Keratinocyte (primary cell): ENCODE measurements around the gene MKLN1. TPM values are rescaled to one million over a fixed set of nuclear protein-coding genes. Genes with fewer than 3 reads are reported as not detected.

Experiments
- DNase-seq: peaks from one replicate; pipeline ENCODE4 v3.0.0-alpha.2; 2011; ENCODE audit warnings: low read depth, missing footprints, low spot score
- FAIRE-seq: peaks from 2 replicates; lab custom pipeline; 2011; peaks lifted over from hg19 to GRCh38; lab: Jason Lieb, UNC
- H2AFZ ChIP-seq: 2 replicates; pipeline ENCODE4 v1.6.0; 2012; ENCODE audit warnings: low read length, control low read depth, inconsistent platforms; ENCODE audit not compliant: control insufficient read depth
- H3K27ac ChIP-seq: 2 replicates; pipeline ENCODE4 v1.5.1; 2011; ENCODE audit warnings: low read length; ENCODE audit not compliant: control insufficient read depth, insufficient read depth
- H3K27me3 ChIP-seq: 3 replicates; pipeline ENCODE4 v1.6.0; 2011; ENCODE audit warnings: low read length; ENCODE audit not compliant: control insufficient read depth, insufficient read depth; ENCODE audit errors: extremely low read depth
- H3K36me3 ChIP-seq, 2 experiments: 2 replicates in 1 of 2; 3 replicates in 1 of 2; pipeline ENCODE4 v1.5.1; 2011; ENCODE audit warnings: low read length in 2 of 2, mild to moderate bottlenecking in 1 of 2; ENCODE audit not compliant: control insufficient read depth in 2 of 2, insufficient read depth in 2 of 2; ENCODE audit errors: extremely low read depth in 1 of 2
- H3K4me1 ChIP-seq: 3 replicates; pipeline ENCODE4 v1.5.1; 2011; ENCODE audit warnings: low read length; ENCODE audit not compliant: control insufficient read depth, insufficient read depth; ENCODE audit errors: extremely low read depth
- H3K4me2 ChIP-seq: 3 replicates; pipeline ENCODE4 v1.6.0; 2011; ENCODE audit warnings: low read depth, low read length; ENCODE audit not compliant: control insufficient read depth, insufficient read depth; ENCODE audit errors: extremely low read depth
- H3K4me3 ChIP-seq, 3 experiments: fragments of 200-600 bp in 1 of 3; sonication (generic) in 1 of 3; 2 replicates in 2 of 3; 3 replicates in 1 of 3; pipeline ENCODE4 v1.5.1; 2011 to 2016; ENCODE audit warnings: low read length in 3 of 3, mild to moderate bottlenecking in 3 of 3, control low read depth in 2 of 3, inconsistent platforms in 1 of 3, low read depth in 1 of 3, mixed read lengths in 1 of 3, mixed run types in 1 of 3, moderate library complexity in 1 of 3; ENCODE audit not compliant: control insufficient read depth in 2 of 3, insufficient read depth in 2 of 3; ENCODE audit errors: extremely low read depth in 1 of 3
- H3K79me2 ChIP-seq: 2 replicates; pipeline ENCODE4 v1.6.0; 2012; ENCODE audit warnings: low read length; ENCODE audit not compliant: control insufficient read depth, insufficient read depth
- H3K9ac ChIP-seq: 3 replicates; pipeline ENCODE4 v1.6.0; 2011; ENCODE audit warnings: low read length; ENCODE audit not compliant: control insufficient read depth, insufficient read depth; ENCODE audit errors: extremely low read depth
- H3K9me1 ChIP-seq: 3 replicates; pipeline ENCODE4 v1.6.0; 2011; ENCODE audit warnings: low read length; ENCODE audit not compliant: control insufficient read depth, insufficient read depth; ENCODE audit errors: extremely low read depth
- H3K9me3 ChIP-seq: 2 replicates; pipeline ENCODE4 v1.5.1; 2012; ENCODE audit warnings: low read depth, low read length; ENCODE audit not compliant: control insufficient read depth
- H4K20me1 ChIP-seq: 3 replicates; pipeline ENCODE4 v1.6.0; 2011; ENCODE audit warnings: low read length; ENCODE audit not compliant: control insufficient read depth, insufficient read depth; ENCODE audit errors: extremely low read depth
- CTCF ChIP-seq, 3 experiments: IDR thresholded peaks in 1 of 3; conservative IDR thresholded peaks in 1 of 3; optimal IDR thresholded peaks in 1 of 3; 2 replicates in 2 of 3; 3 replicates in 1 of 3; pipeline versions ENCODE3 to v1.5.1; 2011; ENCODE audit warnings: low read length in 3 of 3, mild to moderate bottlenecking in 3 of 3, moderate library complexity in 2 of 3, control low read depth in 1 of 3, inconsistent platforms in 1 of 3; ENCODE audit not compliant: insufficient read depth in 2 of 3; ENCODE audit errors: extremely low read depth in 1 of 3
- EZH2 ChIP-seq: IDR thresholded peaks from one replicate; pipeline ENCODE4 v1.6.1; 2012; ENCODE audit warnings: inconsistent platforms, mild to moderate bottlenecking, low read length, moderate library complexity
- dilution Hi-C: fragments of 300-500 bp; cut with MboI; formaldehyde crosslinking; loops from one replicate; pipeline ENCODE4 v1.7.0; 2020; ENCODE audit warnings: low sequenced_read_pairs; ENCODE audit not compliant: extremely low pct_ligation_motif_present
- polyA plus RNA-seq, 5 experiments: library from polyadenylated mRNA; depleted of rRNA in 3 of 5; stranded (reverse) in 3 of 5; stranded (forward) in 1 of 5; unstranded in 1 of 5; fragments of >200 nt; gene quantifications; 1 replicate in 1 of 5; 2 replicates in 3 of 5; 3 replicates in 1 of 5; pipeline versions ENCODE4 v1.2.1 to v1.2.3, GENCODE V29; 2011 to 2012; ENCODE audit warnings: missing spikeins in 2 of 5, low read depth in 1 of 5, low replicate concordance in 1 of 5

The MKLN1 gene
- polyA plus RNA-seq, 1 donor (not counting 4 experiments of a cell fraction or from before 2014, with no cell fraction given) = 43.8 TPM

GRCh38 chr7:131521651-131522163, 194.0 kb downstream of the MKLN1 start:
- H3K9me3 ChIP-seq = no peaks in the 10 kb centered on the region
- dilution Hi-C loops = no loop called here
- DNase-seq = no peak
- no peaks in the 10 kb centered on the region for H3K9me1 ChIP-seq
- no peak overlapping the region for H3K27ac ChIP-seq
- no peak overlapping the region for H3K9ac ChIP-seq
- no peaks in the 10 kb centered on the region for H3K4me1 ChIP-seq
- no peaks in the 10 kb centered on the region for H4K20me1 ChIP-seq
- no peak for TF ChIP-seq EZH2
- no peaks in the 10 kb centered on the region for H3K27me3 ChIP-seq
- H3K79me2 ChIP-seq = no peaks in the 10 kb centered on the region
- no peak overlapping the region for H3K4me3 ChIP-seq
- no peak for FAIRE-seq
- no peaks in the 10 kb centered on the region for H3K36me3 ChIP-seq
- H3K4me2 ChIP-seq = no peak overlapping the region
- H2AFZ ChIP-seq = no peak overlapping the region

GRCh38 chr7:131522325-131522930, 194.8 kb downstream of the MKLN1 start:
- Histone ChIP-seq H3K27me3 (no peaks in the 10 kb centered on the region), H3K4me2 (no peak overlapping the region), H3K4me1 (no peaks in the 10 kb centered on the region), H4K20me1 (no peaks in the 10 kb centered on the region), H3K79me2 (no peaks in the 10 kb centered on the region), H3K9me1 (no peaks in the 10 kb centered on the region), H3K27ac (no peak overlapping the region), H3K9ac (no peak overlapping the region), H2AFZ (no peak overlapping the region), H3K9me3 (no peaks in the 10 kb centered on the region), H3K4me3 (no peak overlapping the region), H3K36me3 (no peaks in the 10 kb centered on the region)
- dilution Hi-C loops = no loop called here
- no peak for TF ChIP-seq EZH2
- no peak for TF ChIP-seq CTCF (optimal IDR thresholded peaks at IDR 0.05 in 1 of 3, IDR thresholded peaks at IDR 0.05 in 1 of 3, conservative IDR thresholded peaks at IDR 0.05 in 1 of 3; ENCODE audit: extremely low read depth in 1 of 3, insufficient read depth in 2 of 3, low read length in 3 of 3)
- FAIRE-seq (no peak), DNase-seq (no peak)

GRCh38 chr7:131524115-131524514, 196.4 kb downstream of the MKLN1 start:
- dilution Hi-C loops = no loop called here
- H3K79me2 ChIP-seq = no peaks in the 10 kb centered on the region
- TF ChIP-seq CTCF (optimal IDR thresholded peaks at IDR 0.05 in 1 of 3, IDR thresholded peaks at IDR 0.05 in 1 of 3, conservative IDR thresholded peaks at IDR 0.05 in 1 of 3; ENCODE audit: extremely low read depth in 1 of 3, insufficient read depth in 2 of 3, low read length in 3 of 3) = no peak
- TF ChIP-seq EZH2 = no peak
- no peak overlapping the region for H3K4me2 ChIP-seq
- DNase-seq (no peak), FAIRE-seq (no peak)
- no peak overlapping the region for H3K9ac ChIP-seq
- H3K9me1 ChIP-seq = no peaks in the 10 kb centered on the region
- no peaks in the 10 kb centered on the region for H4K20me1 ChIP-seq
- no peaks in the 10 kb centered on the region for H3K36me3 ChIP-seq
- no peaks in the 10 kb centered on the region for H3K9me3 ChIP-seq
- no peak overlapping the region for H3K4me3 ChIP-seq
- no peak overlapping the region for H3K27ac ChIP-seq
- no peak overlapping the region for H2AFZ ChIP-seq
- H3K4me1 ChIP-seq = no peaks in the 10 kb centered on the region
- no peaks in the 10 kb centered on the region for H3K27me3 ChIP-seq
